NCI-H345 treated with DMSO at 0.1 percent for 48 hours (cell line): Measurements from ENCODE around the gene ALG10B.
"Not testable (repeated sequence)": the region's sequence is repeated elsewhere in the genome, so short reads cannot be mapped to it uniquely, and the experiment has no call there.

Experiments
- DNase-seq: peaks from one replicate; lab custom pipeline; 2025; ENCODE audit not compliant: unreplicated experiment; lab: John Stamatoyannopoulos, UW

ALG10B gene, protein sequence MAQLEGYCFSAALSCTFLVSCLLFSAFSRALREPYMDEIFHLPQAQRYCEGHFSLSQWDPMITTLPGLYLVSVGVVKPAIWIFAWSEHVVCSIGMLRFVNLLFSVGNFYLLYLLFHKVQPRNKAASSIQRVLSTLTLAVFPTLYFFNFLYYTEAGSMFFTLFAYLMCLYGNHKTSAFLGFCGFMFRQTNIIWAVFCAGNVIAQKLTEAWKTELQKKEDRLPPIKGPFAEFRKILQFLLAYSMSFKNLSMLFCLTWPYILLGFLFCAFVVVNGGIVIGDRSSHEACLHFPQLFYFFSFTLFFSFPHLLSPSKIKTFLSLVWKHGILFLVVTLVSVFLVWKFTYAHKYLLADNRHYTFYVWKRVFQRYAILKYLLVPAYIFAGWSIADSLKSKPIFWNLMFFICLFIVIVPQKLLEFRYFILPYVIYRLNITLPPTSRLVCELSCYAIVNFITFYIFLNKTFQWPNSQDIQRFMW

DNA sequence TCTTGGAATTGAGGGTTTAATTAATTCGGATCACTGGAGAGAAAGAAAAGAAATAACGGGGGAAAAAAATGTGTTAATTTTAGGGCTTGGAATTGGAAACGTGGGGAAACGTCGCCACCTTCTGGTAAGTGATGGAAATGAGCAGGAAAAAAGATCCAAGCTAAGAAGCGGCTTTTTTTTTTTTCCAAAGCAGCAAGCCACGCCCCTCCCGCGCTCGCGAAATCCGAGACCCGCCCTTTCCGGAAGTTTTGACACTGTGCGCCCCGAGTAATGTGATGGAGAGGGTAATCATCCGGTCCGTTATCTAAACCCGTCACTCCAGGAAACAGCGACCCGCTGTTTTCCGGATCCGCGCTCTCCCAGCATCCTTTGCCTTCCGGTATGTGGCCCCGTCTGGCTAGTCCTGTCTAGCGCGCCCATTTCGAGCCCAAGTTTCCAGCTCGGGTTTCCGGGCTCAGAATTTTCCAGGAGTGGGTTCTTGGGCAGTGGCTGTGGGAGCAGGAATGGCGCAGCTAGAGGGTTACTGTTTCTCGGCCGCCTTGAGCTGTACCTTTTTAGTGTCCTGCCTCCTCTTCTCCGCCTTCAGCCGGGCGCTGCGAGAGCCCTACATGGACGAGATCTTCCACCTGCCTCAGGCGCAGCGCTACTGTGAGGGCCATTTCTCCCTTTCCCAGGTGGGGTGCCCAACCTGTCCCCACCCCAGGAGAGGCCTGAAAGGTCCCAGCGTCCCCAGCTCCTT is at the start of gene ALG10B:
Gene ALG10B (plus strand): TSS at position 384 of the 739 bp plus-strand sequence. CDS start 120 bp downstream, at position 504.
- DNase-seq, result peak; percentile 67

DNA sequence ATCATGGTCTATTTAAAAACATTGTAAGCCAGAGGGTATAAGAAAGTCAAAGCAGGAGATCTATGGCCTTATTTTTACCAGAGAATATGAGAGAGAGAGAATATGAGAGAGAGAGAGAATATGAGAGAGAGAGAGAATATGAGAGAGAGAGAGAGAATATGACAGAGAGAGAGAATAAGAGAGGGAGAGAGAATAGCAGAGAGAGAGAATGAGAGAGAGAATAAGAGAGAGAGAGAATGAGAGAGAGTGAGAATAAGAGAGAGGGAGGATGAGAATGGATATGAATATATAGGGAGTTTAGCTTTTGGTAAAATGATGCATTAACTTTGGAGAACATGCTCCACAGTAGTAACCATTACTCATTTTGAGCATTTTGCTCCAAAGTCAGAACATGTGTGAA is 48.0 kb upstream of the ALG10B start:
- DNase-seq, result no peak

DNA sequence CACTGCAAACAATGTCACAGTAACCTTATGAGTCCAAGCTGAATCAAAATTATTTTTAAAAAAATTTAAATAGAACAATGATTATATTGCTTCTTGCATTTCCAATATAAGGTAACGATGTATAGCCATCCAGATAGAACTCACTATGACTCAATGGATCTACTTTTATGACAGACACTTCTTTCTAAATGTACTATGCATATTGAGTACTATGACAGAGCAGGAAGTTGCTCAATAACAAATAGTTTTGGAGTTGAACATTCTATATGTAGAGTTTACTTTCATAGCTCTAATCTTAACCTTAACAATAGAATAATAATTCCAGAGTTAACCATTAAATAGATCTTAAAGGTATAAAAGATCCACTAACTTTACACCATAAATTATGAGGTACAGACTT is 46.7 kb upstream of the ALG10B start:
- no peak for DNase-seq

DNA sequence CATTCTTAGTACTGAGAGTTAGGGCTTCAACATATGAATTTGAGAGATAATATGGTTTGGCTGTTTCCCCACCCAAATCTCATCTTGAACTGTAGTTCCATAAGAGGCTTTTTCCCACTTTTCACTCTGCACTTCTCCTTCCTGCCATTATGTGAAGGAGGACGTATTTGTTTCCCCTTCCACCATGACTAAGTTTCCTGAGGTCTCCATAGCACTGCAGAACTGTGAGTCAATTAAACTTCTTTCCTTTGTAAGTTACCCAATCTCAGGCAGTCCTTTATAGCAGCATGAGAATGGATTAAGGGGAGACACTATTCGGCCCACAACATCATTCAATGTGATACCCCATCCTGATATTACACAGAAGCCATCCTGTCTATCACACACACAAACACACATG is 36.8 kb upstream of the ALG10B start:
- DNase-seq, result no peak

DNA sequence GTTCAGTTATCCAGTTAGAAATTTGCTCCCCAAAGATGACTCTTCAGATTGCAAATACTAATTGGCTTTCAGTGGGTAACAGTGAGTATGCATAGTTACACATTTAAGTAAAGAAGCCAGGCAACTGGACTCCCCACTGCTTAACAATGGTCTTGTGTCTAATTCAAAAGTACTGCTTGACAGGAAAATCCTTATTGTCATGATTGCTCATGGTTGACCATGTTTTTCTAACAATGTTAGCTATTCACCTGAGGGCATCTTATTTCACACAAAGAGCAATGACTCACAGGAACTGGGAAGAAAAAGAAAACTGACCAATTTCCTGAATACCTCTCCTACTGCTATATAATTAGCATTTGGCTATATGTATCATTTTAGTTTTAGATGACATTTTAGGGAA is 33.7 kb upstream of the ALG10B start:
- DNase-seq, result no peak

DNA sequence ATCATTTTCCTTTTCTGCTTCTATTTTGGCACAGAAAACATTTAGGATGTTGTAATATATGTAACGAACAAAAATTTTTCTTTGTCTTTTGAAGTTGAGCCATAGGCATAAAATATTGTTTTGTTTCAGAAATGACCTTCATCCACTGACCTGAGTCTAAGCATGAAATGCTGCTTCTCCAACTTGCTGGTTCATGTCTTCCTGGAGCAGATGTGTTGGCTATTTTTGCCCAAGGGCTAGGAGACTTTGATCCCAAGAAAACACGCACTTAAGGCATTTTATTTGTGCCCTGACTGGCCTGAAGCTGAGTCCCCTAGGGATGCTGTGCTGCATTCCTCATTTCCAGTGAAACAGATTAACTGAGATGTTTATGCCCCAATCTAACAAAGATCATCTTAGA is 27.2 kb upstream of the ALG10B start:
- no peak for DNase-seq

DNA sequence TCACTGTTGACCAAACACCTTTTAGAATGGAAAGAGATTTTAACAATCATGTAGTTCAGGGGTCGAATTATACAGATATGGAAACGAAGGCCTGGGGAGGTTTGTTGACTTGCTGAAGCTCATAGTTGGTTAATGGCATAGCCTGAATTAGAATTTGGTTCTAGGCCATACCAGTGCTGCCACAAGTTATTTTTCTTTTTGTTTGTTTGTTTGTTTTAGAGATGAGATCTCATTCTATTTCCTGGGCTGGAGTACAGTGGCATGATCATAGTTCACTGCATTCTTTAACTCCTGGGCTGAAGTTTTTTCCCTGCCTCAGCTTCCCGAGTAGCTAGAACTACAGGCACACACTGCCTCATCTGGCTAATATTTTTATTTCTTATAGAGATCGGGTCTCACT is 25.4 kb upstream of the ALG10B start:
- no peak for DNase-seq

DNA sequence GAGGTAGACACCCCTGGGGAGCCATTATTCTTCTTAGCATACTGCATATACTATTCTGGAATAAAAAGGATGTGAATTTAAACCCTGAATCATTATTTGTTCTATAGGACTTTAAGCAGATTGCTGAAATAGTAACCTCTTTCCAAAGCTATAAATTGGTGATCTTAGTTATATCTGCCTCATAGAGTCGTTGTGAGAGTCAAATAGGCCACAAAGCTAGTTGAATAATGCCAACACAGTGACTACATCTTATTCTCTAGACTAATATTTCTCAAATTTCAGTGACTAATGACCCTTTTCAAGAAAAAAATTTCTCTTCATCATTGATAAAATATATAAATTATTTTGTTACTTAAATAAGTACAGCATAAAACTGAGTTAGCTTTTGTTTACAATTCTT is 13.6 kb upstream of the ALG10B start:
- DNase-seq, result not testable (repeated sequence)

DNA sequence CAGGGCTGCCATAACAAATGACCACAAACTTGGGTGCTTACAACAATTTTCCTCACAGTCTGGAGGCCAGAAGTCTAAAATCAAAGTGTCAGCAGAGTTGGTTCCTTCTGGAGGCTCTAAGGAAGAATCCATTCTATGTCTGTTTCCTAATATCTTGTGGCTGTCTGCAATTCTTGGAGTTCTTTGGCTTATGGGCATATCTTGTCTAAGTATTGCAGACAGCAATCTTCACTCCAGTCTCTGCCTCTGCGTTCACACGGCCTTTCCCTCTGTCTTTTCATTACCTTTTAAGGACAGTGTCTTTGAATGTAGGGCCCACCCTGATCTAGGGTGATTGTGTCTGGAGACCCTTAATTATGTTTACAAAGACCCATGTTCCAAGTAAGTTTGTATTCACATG is 5.4 kb downstream of the ALG10B start:
- DNase-seq, result not testable (repeated sequence)

DNA sequence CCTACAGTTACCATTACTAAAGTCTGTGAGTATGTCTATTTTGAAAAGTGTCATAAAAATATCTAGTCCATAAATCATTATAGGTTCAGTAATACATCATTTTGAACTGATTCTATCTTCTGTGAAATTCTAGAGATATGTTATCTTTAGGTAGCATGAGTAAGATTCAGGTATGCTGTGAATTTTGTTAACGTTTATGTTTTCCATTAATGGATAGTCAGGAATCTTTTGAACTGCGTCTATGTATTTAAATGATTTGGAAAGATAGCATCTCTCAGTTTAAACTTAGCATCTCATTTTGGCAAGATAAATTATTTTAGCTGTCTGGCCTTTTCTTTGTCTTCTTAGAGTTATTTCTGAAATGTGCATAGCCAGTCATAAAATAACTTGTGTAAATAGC is 8.3 kb downstream of the ALG10B start:
- DNase-seq, result no peak

DNA sequence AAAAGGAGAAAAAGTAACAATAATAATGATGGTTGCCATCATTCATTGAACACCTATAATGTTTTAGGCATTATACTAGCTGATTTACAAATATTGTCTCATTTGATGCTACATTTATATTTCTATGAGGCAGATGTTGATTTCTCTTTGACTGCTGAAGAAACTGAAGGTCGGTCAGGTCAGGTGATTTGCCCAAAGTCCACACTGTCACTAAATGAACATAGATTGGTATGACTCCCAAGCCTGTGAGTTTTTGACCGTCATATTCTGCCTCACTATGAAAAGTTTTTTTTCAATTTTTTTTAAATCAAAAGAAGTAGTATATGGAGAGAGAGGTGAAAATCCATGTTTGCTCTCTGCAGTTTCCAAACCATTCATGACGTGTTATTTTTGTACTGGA is 10.8 kb downstream of the ALG10B start:
- no peak for DNase-seq

DNA sequence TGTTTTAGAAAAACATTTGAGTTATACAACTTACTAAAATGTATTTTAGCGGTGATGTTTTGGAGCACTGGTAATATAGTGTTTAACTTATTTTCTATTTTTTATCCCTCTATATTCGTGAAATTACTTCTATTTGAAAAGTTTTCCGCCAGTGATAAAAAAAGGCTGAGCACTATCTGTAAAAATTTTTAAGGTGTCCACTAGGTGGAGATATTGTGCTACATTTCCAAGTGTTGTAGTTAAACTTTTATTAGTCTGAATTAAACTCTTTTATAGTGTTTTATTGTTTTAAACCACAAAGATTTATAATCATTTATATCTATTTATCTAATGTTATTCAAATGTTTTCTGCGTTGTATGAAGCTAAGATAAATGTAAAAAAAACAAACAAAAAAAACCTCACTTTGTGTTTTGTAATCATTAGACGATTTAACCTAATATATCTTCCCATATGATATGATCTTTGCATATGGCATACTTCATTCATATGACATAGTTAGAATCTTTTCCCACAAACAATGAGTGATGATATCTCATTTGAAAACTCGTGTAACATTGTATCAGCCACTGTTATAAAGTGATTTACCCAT is 11.8 kb downstream of the ALG10B start:
- peak; percentile 10 for DNase-seq

DNA sequence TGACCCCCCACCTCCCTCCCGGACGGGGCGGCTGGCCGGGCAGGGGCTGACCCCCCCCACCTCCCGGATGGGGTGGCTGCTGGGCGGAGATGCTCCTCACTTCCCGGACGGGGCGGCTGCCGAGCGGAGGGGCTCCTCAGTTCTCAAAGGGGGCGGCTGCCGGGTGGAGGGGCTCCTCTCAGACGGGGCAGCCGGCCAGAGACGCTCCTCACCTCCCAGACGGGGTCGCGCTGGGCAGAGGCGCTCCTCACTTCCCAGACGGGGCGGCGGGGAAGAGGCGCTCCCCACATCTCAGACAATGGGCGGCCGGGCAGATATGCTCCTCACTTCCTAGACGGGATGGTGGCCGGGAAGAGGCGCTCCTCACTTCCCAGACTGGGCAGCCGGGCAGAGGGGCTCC is 13.8 kb downstream of the ALG10B start:
- not testable (repeated sequence) for DNase-seq

DNA sequence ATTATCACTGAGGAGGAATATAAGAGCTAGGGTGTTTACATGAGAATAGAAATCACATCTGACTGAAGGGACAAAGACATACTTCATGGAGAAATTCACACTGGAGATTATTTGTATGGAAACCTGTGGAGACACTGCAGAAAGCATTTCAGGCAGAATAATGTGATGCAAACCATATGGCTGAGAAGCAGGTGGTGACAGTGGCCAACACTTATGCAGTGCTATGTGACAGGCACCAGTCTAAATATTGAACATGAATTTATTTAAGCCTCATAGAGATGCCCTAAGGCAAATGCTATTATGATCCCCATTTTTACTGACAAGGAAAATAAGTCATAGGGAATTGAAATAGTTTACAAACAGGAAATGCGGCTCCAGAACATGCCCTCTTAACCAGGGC is 16.2 kb downstream of the ALG10B start:
- DNase-seq, result no peak

DNA sequence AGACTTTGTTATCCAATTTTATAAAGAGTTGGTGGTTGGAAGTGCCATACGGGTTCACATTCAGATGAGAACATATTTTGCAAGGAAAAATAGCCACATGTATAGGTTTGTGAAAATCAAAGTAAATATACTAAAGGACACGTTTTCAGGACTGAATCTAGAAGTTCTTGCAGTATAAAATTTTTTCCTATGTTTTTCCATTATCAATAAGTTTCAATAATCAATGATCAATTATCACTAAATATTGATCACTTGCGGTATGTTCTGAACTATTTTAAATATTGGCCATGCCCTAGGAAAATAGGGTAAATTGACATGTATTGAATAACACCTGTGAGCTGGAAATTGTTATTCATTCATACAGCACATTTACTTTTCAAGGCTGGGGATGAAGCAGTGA is 25.9 kb downstream of the ALG10B start:
- DNase-seq, result no peak

DNA sequence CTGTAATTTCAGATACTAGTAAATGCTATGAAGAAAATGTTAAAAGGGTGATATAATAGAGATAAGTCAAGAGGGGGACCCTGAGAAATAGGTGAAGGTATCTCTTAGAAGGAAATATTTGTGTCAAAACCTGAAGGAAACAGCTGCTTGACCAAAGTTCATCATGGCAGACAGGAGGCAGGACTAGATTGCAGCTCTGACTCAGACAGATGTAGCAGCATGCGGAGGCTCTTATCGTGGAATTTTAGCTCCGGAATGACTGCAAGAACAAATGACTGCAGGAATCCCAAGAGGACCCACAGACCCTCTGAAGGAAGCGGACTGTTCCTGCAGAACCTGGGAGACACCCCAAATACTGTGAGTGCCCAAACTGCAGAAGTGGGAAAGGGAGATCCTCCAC is 26.7 kb downstream of the ALG10B start:
- DNase-seq, result not testable (repeated sequence)

DNA sequence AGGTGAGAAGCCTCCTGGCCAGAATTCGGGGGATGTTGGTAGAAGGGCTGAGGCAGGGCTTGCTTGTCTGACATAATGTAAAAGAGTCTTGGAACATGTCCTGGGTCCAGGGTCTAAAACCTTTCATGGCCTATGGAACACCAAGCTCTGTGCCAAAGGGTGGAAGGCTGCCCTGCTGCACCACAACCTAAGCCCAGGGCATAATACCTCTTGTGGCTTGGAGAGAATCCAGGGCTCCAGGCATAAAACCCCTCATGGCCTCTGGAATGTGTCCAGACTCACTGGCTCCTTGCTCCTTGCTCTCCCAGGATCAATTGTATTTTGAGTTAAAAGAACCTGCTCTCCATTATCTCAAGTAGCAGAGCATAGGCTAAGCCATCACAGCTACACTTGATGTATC is 27.3 kb downstream of the ALG10B start:
- not testable (repeated sequence) for DNase-seq

DNA sequence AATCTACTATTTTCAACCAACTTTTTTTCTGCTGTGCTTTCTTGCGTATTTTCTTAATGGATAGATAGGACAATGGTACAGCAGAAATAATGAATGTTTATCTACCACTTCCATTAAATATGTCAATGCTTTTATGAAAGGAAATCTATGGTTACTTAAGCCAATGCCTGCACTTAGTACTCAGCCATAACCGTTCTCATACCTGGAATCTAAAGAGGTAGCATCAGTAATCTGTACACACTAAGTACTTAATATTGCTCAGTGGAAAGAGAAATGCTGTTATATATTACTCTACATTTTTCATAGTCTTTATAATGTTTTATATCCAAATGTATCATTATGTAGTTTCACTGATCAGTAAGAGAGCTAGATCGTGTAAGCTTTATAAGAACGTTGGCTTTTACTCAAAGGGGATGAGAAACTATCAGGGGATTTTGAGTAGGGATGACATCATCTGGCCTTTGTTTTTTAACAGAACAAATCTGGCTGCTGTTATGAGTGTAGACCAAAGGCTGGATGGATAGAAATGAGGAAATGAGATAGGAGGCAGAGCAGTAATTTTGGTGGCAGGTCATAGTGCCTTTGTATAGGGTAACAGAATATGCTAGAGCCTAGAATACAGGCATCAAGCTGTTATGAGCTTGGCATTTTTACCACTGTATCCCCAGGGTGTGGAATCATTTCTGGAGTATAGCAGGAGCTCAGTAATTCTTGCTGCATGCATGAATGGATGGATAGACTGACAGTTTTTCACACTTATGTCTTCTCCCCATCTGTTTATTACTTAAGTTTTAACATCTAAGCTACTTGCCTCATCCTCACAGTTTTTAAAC is 34.0 kb downstream of the ALG10B start:
- no peak for DNase-seq

DNA sequence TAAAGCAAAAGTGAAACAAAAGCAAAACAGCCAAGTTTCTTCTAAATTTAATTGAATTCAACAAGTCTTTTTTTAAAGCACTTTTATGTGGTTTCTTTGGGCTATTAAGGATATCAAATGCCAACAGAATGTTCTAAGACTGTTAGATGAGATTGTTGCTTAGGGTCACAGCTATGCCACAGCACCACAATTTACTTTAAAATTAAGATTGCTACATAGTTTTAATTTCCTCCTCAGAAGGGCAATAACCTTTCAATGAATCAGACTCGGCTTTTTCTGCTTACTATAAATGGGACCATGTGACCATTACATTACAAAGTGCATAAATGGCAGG is 34.6 kb downstream of the ALG10B start:
- not testable (repeated sequence) for DNase-seq

DNA sequence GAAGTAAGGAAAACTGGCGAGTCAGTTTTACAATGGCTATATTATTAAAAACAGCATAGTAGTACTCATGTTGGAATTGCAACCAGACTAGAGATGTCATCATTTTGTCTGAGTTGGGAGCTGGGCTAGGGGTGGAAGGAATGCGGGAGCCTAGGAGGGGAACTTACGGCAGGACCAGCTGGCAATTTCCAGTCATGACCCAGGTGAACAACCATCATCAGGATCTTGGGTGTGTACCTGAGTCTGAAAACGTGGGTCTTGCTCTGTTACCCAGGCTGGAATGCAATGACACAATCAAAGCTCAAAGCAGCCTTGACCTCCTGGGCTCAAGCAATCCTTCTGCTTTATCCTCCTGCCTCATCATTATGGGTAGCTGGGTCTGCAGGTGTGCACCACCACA is 50.9 kb downstream of the ALG10B start:
- DNase-seq, result no peak

DNA sequence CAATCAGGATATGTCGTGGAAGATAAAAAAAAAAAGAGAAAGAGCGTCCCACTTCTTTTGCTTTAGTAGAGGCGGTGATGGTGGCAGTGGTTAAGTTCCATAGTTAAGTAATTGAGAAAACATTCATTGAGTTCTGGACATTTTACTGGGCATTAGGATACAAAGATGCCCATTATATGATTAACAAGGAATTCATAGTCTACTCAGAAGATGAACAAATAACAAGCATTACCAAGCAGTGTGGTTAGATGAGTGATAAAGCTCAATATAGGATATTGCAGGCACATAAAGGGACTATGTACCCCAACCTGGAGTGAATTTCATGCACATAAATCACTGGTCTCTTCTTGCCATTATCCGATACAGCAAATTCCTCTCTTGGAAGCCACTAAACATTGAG is 53.7 kb downstream of the ALG10B start:
- DNase-seq, result no peak
